Dendritic cell treated with granulocyte-macrophage colony-stimulating factor and Interleukin-4, amounts not matched to agents 40 ng/mL and 50 ng/mL, for 4 days (primary cell): ENCODE results near the gene ZNF865.

ENCODE experiments used
- H3K27ac Mint-ChIP-seq: one replicate; pipeline ENCODE4 v1.8.0; 2022; ENCODE audit warnings: mild to moderate bottlenecking, mixed read lengths
- H3K27me3 Mint-ChIP-seq: one replicate; pipeline ENCODE4 v1.8.0; 2022; ENCODE audit warnings: mild to moderate bottlenecking, mixed read lengths
- H3K36me3 Mint-ChIP-seq: one replicate; pipeline ENCODE4 v1.8.0; 2022; ENCODE audit warnings: low read depth, mixed read lengths
- H3K4me1 Mint-ChIP-seq: one replicate; pipeline ENCODE4 v1.8.0; 2022; ENCODE audit warnings: low read depth, mixed read lengths
- H3K4me3 Mint-ChIP-seq: one replicate; pipeline ENCODE4 v1.8.0; 2022; ENCODE audit warnings: mild to moderate bottlenecking, moderate library complexity, mixed read lengths
- H3K9me3 Mint-ChIP-seq: one replicate; pipeline ENCODE4 v1.8.0; 2022; ENCODE audit warnings: mixed read lengths
- intact Hi-C: fragments of 100-400 bp; cut with micrococcal nuclease; formaldehyde crosslinking; loops from one replicate; pipeline ENCODE4 v1.15.0; 2022

Gene ZNF865

DNA sequence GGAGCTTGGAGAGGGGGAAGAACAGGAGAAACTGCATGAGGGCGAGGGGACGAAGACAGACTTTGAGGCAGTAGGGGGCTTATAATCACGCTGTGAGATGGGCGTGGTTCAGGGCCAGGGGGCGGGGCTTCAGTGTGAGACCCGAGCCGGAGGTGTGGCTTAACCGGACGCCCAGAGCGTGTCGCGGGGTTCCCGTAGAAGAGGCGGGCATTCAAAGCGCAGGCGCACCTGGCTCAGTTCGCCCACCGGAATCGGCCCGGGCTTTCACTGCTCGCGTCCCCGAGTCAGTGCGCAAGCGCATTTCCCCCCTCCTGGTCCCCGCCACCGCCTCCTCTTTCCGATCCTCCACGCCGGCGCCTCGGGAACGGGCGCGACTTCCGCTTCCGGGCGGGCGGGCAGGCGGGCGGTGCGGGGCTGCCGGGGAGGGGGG, 225 bp upstream of the ZNF865 start:
- H3K4me3 Mint-ChIP-seq: peak overlapping the region; percentile 78
- no peaks in the 10 kb centered on the region for H3K27me3 Mint-ChIP-seq
- H3K4me1 Mint-ChIP-seq: peaks cover 80% of the 10 kb centered on the region
- H3K36me3 Mint-ChIP-seq: peaks cover 72% of the 10 kb centered on the region
- intact Hi-C loops: no loop called here
- peak overlapping the region; percentile 91 for H3K27ac Mint-ChIP-seq
- H3K9me3 Mint-ChIP-seq: no peaks in the 10 kb centered on the region

DNA sequence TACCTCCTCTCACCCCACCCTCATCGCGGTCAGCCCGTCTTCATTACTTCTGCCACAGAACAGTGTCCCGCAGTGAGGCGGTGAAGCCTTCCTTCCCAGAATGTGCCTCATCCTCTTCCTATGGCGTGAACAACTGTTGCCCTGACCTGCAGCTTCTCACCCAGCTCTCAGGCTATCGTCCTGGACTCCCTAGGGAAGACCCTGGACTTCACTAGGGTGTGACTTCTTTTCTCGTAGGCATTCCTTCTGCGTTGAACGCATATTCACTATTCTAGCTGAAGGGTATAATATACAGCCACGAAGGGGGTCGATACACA, 982 bp downstream of the ZNF865 start:
- H3K4me3 Mint-ChIP-seq: peak overlapping the region; percentile 94
- intact Hi-C loops: no loop called here
- peaks cover 86% of the 10 kb centered on the region for H3K4me1 Mint-ChIP-seq

DNA sequence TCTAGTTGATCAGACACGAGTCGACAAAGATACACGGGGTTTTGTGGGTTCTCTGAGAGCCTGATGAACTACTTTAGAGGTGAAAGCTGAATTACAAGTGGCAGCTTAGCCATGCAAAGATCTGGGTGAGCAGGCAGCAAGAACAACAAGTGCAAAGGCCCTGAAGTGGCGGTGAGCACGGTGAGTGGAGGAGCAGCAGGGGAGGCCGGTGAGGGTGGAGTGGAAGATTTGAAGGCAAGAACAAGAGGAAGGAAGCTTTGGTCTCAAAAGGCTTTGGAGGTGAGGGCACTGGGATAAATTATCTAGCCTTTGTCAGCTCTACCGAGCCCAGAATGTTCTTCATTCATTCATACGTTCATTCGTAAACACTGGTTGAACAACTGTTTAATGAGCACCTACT, 1.4 kb downstream of the ZNF865 start:
- intact Hi-C loops: no loop called here
- Mint-ChIP-seq H3K27me3 (no peaks in the 10 kb centered on the region), H3K4me1 (peaks cover 86% of the 10 kb centered on the region), H3K36me3 (peaks cover 81% of the 10 kb centered on the region), H3K9me3 (no peaks in the 10 kb centered on the region), H3K27ac (peak overlapping the region; percentile 91), H3K4me3 (peak overlapping the region; percentile 94)

More for the DNA sequence above, 982 bp downstream of the ZNF865 start:
- Mint-ChIP-seq H3K36me3 (peaks cover 84% of the 10 kb centered on the region), H3K27me3 (no peaks in the 10 kb centered on the region), H3K9me3 (no peaks in the 10 kb centered on the region), H3K27ac (peak overlapping the region; percentile 91)

- peaks cover 77% of the 10 kb centered on the region for H3K36me3 Mint-ChIP-seq
- no peak overlapping the region for H3K4me3 Mint-ChIP-seq
- H3K9me3 Mint-ChIP-seq: no peaks in the 10 kb centered on the region
- H3K27ac Mint-ChIP-seq: no peak overlapping the region
- H3K27me3 Mint-ChIP-seq: no peaks in the 10 kb centered on the region
- intact Hi-C loops: no loop called here
- peaks cover 78% of the 10 kb centered on the region for H3K4me1 Mint-ChIP-seq
These were observed 3.9 kb downstream of the ZNF865 start for GRCh38 chr19:55609326-55609725.

DNA sequence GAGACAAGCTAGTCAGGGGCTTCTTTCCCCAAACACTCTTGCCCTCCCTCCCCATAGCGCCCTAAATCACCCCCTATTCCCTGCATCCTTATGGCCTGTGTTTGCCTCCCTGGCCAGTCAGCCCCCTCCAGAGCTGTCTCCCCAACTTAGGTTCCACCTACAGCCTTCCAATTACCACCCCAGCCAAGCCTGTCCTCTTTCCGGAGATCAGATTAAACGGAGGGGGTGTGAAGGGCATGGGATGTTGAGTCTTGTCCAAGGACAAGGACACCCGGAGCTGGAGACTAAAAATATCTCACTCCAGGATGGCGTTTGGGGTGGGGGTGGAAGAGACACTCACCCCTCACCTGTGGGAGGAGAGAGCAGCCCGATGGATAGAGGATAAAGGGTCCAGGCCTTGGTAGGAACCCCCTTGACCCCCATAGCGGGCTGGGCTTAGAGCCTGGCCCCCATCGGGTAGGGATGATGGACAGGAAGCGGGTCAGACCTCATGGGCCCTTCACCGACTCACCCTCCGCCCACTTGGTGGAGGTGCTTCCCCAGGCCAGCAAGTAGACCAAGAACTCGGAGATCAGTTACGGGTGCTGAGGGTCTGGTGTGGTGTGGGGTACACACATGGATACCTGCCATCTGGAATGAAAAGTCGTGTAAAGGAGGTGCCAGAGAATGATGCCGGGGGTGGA, 6.0 kb downstream of the ZNF865 start:
- no peaks in the 10 kb centered on the region for H3K9me3 Mint-ChIP-seq
- peak overlapping the region; percentile 50 for H3K4me3 Mint-ChIP-seq
- H3K27ac Mint-ChIP-seq: peak overlapping the region; percentile 71
- H3K27me3 Mint-ChIP-seq: no peaks in the 10 kb centered on the region
- intact Hi-C loops: no loop called here
- peaks cover 90% of the 10 kb centered on the region for H3K36me3 Mint-ChIP-seq
- H3K4me1 Mint-ChIP-seq: peaks cover 65% of the 10 kb centered on the region

DNA sequence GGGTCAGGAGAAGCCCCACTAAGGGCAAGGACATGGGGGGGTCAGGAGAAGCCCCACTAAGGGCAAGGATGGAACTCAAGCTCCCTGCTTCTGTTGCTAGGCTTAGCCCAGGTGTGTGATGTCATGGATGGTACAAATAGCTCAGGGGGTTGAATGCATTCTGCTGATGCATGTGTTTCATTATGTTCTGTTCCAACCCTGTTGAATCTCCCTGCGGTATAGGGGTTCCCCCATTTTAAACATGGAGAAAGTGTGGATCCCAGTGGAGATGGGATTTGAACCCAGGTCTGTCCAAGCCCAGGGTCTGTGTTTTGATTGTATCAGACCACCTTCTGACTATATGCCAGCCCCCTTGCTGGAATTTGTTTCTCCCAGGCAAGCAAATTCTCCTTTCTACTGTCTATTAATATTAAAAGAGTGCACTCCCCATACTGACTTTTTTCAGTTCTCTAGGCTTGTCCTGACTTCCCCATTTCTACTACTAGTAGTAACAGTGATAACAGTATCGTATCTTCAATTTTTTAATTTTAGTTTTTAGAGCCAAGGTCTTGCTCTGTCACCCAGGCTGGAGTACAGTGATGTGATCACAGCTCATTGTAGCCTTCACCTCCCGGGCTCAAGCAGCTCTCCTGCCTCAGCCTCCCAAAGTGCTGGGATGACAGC, 6.7 kb downstream of the ZNF865 start:
- H3K36me3 Mint-ChIP-seq: peaks cover 90% of the 10 kb centered on the region
- intact Hi-C loops: no loop called here
- H3K4me3 Mint-ChIP-seq: peak overlapping the region; percentile 50
- peaks cover 65% of the 10 kb centered on the region for H3K4me1 Mint-ChIP-seq
- peak overlapping the region; percentile 71 for H3K27ac Mint-ChIP-seq
- H3K9me3 Mint-ChIP-seq: no peaks in the 10 kb centered on the region
- no peaks in the 10 kb centered on the region for H3K27me3 Mint-ChIP-seq

DNA sequence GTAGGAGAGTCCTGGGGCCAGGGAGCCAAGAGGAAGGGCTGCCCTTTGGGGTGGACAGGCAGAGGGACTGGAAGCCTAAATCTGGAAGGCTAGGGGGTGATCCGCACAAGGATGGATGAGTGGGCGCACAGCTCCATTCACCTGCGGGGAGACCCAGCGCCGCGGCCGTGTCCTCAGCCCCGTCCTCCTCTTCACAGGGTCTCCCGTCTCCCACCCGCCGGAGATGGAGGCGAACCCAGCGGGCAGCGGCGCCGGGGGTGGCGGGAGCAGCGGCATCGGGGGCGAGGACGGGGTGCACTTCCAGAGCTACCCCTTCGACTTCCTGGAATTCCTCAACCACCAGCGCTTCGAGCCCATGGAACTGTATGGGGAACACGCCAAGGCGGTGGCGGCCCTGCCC, 7.9 kb downstream of the ZNF865 start:
- Mint-ChIP-seq H3K36me3 (peaks cover 86% of the 10 kb centered on the region), H3K9me3 (no peaks in the 10 kb centered on the region), H3K27ac (peak overlapping the region; percentile 71), H3K27me3 (no peaks in the 10 kb centered on the region), H3K4me3 (no peak overlapping the region), H3K4me1 (peaks cover 61% of the 10 kb centered on the region)
- intact Hi-C loops: no loop called here

DNA sequence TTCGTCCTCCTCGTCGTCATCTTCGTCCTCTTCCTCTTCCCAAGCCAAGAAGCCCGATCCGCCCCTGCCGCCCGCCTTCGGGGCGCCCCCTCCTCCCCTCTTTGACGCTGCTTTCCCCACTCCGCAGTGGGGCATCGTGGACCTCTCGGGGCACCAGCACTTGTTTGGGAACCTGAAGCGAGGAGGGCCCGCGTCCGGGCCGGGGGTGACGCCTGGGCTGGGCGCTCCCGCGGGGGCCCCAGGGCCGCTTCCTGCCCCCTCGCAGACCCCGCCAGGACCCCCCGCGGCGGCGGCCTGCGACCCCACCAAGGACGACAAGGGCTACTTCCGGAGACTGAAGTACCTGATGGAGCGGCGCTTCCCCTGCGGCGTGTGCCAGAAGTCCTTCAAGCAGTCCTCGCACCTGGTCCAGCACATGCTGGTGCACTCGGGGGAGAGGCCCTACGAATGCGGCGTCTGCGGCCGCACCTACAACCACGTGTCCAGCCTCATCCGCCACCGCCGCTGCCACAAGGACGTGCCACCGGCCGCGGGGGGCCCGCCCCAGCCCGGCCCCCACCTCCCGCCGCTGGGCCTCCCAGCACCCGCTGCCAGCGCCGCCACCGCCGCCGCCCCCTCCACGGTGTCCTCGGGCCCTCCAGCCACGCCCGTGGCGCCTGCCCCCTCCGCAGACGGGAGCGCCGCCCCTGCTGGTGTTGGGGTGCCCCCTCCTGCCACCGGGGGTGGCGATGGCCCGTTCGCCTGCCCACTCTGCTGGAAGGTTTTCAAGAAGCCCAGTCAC, 8.7 kb downstream of the ZNF865 start:
- Mint-ChIP-seq H3K36me3 (peaks cover 79% of the 10 kb centered on the region), H3K4me3 (no peak overlapping the region), H3K27me3 (no peaks in the 10 kb centered on the region), H3K27ac (no peak overlapping the region), H3K9me3 (no peaks in the 10 kb centered on the region), H3K4me1 (peaks cover 63% of the 10 kb centered on the region)
- intact Hi-C loops: no loop called here

GRCh38 chr19:55614711-55615542, 9.5 kb downstream of the ZNF865 start:
- no peaks in the 10 kb centered on the region for H3K9me3 Mint-ChIP-seq
- intact Hi-C loops: no loop called here
- H3K4me1 Mint-ChIP-seq: peaks cover 63% of the 10 kb centered on the region
- no peaks in the 10 kb centered on the region for H3K27me3 Mint-ChIP-seq
- H3K27ac Mint-ChIP-seq: no peak overlapping the region
- peaks cover 76% of the 10 kb centered on the region for H3K36me3 Mint-ChIP-seq
- no peak overlapping the region for H3K4me3 Mint-ChIP-seq

DNA sequence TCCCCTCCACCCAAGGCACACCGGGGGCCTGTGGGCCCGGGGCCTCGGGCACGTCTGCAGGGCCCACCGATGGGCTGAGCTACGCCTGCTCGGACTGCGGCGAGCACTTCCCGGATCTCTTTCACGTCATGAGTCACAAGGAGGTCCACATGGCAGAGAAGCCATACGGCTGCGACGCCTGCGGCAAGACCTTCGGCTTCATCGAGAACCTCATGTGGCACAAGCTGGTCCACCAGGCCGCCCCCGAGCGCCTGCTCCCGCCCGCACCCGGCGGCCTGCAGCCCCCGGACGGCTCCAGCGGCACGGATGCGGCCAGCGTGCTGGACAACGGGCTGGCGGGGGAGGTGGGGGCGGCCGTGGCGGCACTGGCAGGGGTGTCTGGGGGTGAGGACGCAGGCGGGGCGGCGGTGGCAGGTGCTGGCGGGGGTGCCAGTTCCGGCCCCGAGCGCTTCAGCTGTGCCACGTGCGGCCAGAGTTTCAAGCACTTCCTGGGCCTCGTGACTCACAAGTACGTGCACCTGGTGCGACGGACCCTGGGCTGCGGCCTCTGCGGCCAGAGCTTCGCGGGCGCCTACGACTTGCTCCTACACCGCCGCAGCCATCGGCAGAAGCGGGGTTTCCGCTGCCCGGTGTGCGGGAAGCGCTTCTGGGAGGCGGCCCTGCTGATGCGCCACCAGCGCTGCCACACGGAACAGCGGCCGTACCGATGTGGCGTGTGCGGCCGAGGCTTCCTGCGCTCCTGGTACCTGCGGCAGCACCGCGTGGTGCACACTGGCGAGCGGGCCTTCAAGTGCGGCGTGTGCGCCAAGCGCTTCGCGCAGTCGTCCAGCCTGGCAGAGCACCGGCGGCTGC, 10.3 kb downstream of the ZNF865 start:
- intact Hi-C loops: no loop called here
- Mint-ChIP-seq H3K9me3 (no peaks in the 10 kb centered on the region), H3K4me3 (no peak overlapping the region), H3K36me3 (peaks cover 76% of the 10 kb centered on the region), H3K4me1 (peaks cover 63% of the 10 kb centered on the region), H3K27me3 (no peaks in the 10 kb centered on the region), H3K27ac (no peak overlapping the region)

- Mint-ChIP-seq H3K4me3 (no peak overlapping the region), H3K36me3 (peaks cover 76% of the 10 kb centered on the region), H3K27ac (no peak overlapping the region), H3K9me3 (no peaks in the 10 kb centered on the region), H3K27me3 (no peaks in the 10 kb centered on the region), H3K4me1 (peaks cover 63% of the 10 kb centered on the region)
- intact Hi-C loops: no loop called here
These were observed 11.0 kb downstream of the ZNF865 start for GRCh38 chr19:55616395-55616875.

DNA sequence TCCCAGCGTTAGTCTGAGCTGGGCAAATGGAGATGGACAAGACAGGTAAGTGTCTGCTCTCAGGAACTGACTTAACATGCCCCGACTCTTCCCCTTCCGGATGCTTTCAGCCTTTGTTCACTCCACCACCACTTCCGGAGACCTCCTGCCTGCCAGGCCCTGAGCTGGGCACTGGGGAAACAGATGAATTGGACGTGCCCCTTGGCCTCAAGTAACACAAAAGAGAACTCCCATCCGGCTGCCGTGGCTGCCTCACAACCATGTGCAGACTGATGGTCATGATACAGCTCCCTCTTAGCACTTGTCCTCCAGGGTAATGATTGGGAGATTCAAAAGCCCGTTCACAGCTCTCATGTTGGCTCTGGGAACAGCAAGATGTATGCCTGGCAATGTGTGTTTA, 12.0 kb downstream of the ZNF865 start:
- intact Hi-C loops: no loop called here
- peaks cover 58% of the 10 kb centered on the region for H3K4me1 Mint-ChIP-seq
- H3K27ac Mint-ChIP-seq: no peak overlapping the region
- H3K4me3 Mint-ChIP-seq: no peak overlapping the region
- no peaks in the 10 kb centered on the region for H3K27me3 Mint-ChIP-seq
- peaks cover 86% of the 10 kb centered on the region for H3K36me3 Mint-ChIP-seq
- no peaks in the 10 kb centered on the region for H3K9me3 Mint-ChIP-seq

- Mint-ChIP-seq H3K36me3 (peaks cover 79% of the 10 kb centered on the region), H3K9me3 (no peaks in the 10 kb centered on the region), H3K4me1 (peaks cover 56% of the 10 kb centered on the region), H3K4me3 (no peak overlapping the region), H3K27me3 (no peaks in the 10 kb centered on the region), H3K27ac (peak overlapping the region; percentile 6)
- intact Hi-C loops: no loop called here
These were observed 13.0 kb downstream of the ZNF865 start for GRCh38 chr19:55618426-55618825.
